GM04503 (cell line): ENCODE results near the gene IFIT1B.

Source experiments
- DNase-seq: peaks from one replicate; pipeline ENCODE4 v3.0.0-alpha.2; 2012; ENCODE audit warnings: low read depth

IFIT1B gene

DNA sequence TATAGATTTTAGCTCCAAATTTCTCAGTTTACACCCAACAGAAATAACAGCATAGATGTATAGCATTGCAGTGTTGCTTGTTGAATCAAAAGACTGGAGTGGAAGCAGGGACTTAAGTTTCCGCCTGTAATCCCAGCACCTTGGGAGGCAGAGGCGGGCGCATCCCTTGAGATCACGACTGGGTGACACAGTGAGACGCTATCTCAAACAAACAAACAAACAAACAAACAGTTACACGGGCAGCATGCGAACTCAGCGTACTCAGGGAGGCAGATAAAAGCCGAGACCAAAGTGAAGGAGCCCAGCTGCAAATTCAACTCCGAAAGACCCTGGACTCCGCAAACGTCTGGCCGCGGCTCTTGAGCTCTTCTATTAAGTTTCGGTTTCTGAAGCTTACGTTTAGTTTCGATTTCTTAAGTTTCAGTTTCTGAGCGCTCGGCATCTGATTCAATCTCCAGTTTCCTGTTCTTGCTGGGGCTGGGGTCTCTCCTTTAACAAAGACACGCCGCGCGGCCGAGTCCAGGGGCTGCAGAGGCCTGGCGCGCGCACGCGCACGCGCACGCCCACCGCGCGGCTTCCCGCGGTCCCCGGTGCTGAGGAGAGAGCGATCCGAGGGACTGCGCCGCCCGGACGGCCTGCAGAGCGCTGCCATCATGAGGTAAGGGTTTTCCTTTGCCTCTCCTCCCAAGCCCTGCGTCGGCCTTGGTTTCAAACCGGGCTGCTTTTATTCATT lies 36.5 kb downstream of the IFIT1B start, which contains the start of gene IFIT5:
Gene IFIT5, plus strand, starts transcription at position 423 of the 733 bp plus-strand sequence. Its CDS starts 231 bp downstream, at position 654.
- peak; percentile 32 for DNase-seq

GRCh38 chr10:89414879-89415821 lies 37.3 kb downstream of the IFIT1B start:
- no peak for DNase-seq

- DNase-seq = no peak
Measured at GRCh38 chr10:89416465-89416864, 38.6 kb downstream of the IFIT1B start.

DNA sequence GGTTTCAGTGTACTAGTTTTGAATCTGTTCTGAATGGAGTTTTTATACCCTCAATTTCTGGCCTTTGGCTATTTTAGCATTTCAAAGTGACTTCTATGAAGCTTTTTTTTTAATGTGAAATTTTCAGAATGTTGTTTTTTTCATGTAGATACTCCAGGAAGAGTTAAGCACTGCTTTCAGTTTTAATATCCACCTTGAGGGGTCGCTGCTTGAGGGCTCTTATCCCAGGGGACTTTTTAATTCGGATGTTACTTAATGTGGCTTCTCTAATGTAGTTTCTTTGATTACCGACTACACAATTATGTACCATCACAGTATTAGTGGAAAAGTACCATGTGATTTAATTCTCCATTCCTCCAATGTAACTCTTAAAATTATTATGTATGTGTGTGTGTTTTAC lies 41.7 kb downstream of the IFIT1B start:
- DNase-seq = no peak

- no peak for DNase-seq
Measured at GRCh38 chr10:89421018-89421476, 43.2 kb downstream of the IFIT1B start.

- DNase-seq = no peak
Measured at GRCh38 chr10:89425000-89425399, 47.1 kb downstream of the IFIT1B start.

DNA sequence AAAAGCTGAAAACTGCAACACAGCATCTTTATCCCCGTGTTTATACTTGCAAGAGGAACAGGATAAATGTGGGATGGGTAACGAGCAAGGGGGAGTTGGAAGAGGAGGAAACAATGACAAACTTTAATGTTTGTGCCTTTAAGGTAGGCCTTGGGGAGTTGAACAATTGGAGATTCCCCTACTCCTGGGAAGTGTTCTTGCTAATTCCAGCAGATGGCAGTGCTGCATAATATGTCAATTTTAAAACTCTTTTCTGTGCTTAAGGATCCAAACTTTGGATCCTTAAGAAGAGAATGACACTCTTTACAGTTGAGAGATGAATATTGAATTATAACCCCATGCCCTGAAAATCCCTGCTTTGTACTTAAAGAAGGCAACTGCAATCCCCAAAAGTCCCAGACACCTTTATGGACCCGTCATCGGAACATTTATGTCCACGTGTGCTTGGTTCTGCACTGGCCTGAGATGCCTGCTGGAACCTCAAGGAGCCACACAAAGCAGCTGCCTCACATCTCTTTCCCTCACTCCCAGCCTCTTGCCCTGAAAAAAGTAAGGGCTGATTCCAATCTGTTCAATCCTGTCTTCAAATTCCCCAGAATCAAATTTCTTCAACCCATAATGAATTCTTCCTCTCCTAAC lies 48.5 kb downstream of the IFIT1B start:
- peak; percentile 25 for DNase-seq

DNA sequence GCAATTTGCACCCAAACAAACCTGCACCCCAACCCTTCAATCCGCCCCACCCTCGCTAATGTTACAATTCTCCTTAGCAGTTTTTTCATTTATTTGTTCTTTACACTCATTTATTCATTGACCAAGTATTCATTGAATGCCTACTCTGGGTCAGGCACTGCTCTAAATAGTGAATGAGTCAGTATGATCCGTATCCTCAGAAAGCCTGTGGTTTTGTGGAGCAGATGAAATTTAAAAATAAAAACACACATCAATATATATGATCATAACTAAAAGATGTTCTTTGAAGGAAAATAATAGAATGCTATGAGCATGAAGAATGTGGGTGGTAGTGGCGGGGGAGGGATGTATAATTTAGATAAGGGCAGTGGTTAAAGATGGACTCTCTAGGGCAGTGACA lies 49.8 kb downstream of the IFIT1B start:
- DNase-seq = peak; percentile 45

GRCh38 chr10:89428877-89429276 lies 51.0 kb downstream of the IFIT1B start:
- no peak for DNase-seq

- DNase-seq = no peak
Measured at GRCh38 chr10:89431977-89432376, 54.1 kb downstream of the IFIT1B start.
